IMR-90 (cell line): ENCODE results near the gene TCIRG1. TPM values are rescaled to one million over a fixed set of nuclear protein-coding genes. Genes with fewer than 3 reads are reported as not detected.

Source experiments
- ATAC-seq: fragments of 200-7000 bp; cut with Tn5 transposase; 2 replicates; pipeline ENCODE4 v1.9.1; 2020; ENCODE audit warnings: low read depth, mild to moderate bottlenecking, moderate library complexity
- BruUV-seq: library from RNA; stranded (reverse); fragments of 400-500 nt; replicated peaks from 2 replicates; lab custom pipeline; 2021; lab: Mats Ljungman, UMichigan
- CTCF ChIA-PET: fragments of 300-600 bp; formaldehyde crosslinking; extraction: SDS; loops from one replicate; lab custom pipeline; 2021; ENCODE audit warnings: antibody characterized with exemption; lab: Yijun Ruan, JAX
- POLR2A ChIA-PET: fragments of 300-600 bp; sonication (Branson Sonifier 250); formaldehyde crosslinking; loops from one replicate; lab custom pipeline; 2022; ENCODE audit warnings: antibody characterized with exemption; ENCODE audit not compliant: unreplicated experiment; lab: Charles Lee
- DNase-seq: peaks from one replicate; pipeline ENCODE4 v3.0.0; 2013
- H2AFZ ChIP-seq: replicated peaks from 2 replicates; pipeline ENCODE3; 2013; ENCODE audit warnings: low read length, mild to moderate bottlenecking; ENCODE audit not compliant: poor library complexity
- H2AK5ac ChIP-seq: 2 replicates; pipeline ENCODE4 v1.6.1; 2013; ENCODE audit warnings: low read depth, low read length, inconsistent platforms
- H2AK9ac ChIP-seq: replicated peaks from 2 replicates; pipeline ENCODE3; 2013; ENCODE audit warnings: mild to moderate bottlenecking, low read depth, low read length, moderate library complexity; ENCODE audit not compliant: poor library complexity
- H2BK120ac ChIP-seq: 2 replicates; pipeline ENCODE4 v1.6.1; 2013; ENCODE audit warnings: low read depth, low read length, inconsistent platforms
- H2BK15ac ChIP-seq: 3 replicates; pipeline ENCODE4 v1.6.1; 2013; ENCODE audit warnings: low read depth, low read length, inconsistent platforms
- H2BK20ac ChIP-seq: 2 replicates; pipeline ENCODE4 v1.6.1; 2013; ENCODE audit warnings: low read depth, mild to moderate bottlenecking, inconsistent platforms, low read length, moderate library complexity
- H2BK5ac ChIP-seq: 2 replicates; pipeline ENCODE4 v1.6.1; 2013; ENCODE audit warnings: mild to moderate bottlenecking, low read depth, low read length, inconsistent platforms; ENCODE audit not compliant: poor library complexity, severe bottlenecking
- H3K14ac ChIP-seq: replicated peaks from 2 replicates; pipeline ENCODE4 v1.6.1; 2013; ENCODE audit warnings: low read depth, low read length, inconsistent platforms
- H3K18ac ChIP-seq: 2 replicates; pipeline ENCODE4 v1.6.1; 2013; ENCODE audit warnings: low read depth, low read length, control low read depth
- H3K23ac ChIP-seq: 2 replicates; pipeline ENCODE4 v1.6.1; 2013; ENCODE audit warnings: low read depth, low read length, inconsistent platforms
- H3K27ac ChIP-seq: 2 replicates; pipeline ENCODE4 v1.5.1; 2013; ENCODE audit warnings: mild to moderate bottlenecking, control low read depth, low read length; ENCODE audit not compliant: insufficient read depth
- H3K27me3 ChIP-seq: 2 replicates; pipeline ENCODE4 v1.6.1; 2013; ENCODE audit warnings: low read length; ENCODE audit not compliant: control insufficient read depth, insufficient read depth
- H3K36me3 ChIP-seq: 2 replicates; pipeline ENCODE4 v1.6.1; 2013; ENCODE audit warnings: low read length, mixed read lengths; ENCODE audit not compliant: control insufficient read depth, insufficient read depth
- H3K4ac ChIP-seq: 2 replicates; pipeline ENCODE4 v1.6.1; 2013; ENCODE audit warnings: low read depth, low read length, inconsistent platforms
- H3K4me1 ChIP-seq: 2 replicates; pipeline ENCODE4 v1.6.1; 2013; ENCODE audit warnings: low read length, mixed read lengths; ENCODE audit not compliant: control insufficient read depth, insufficient read depth
- H3K4me2 ChIP-seq: 2 replicates; pipeline ENCODE4 v1.6.1; 2013; ENCODE audit warnings: low read depth, mild to moderate bottlenecking, control low read depth, low read length, moderate library complexity
- H3K4me3 ChIP-seq: 2 replicates; pipeline ENCODE4 v1.5.1; 2013; ENCODE audit warnings: low read depth, mild to moderate bottlenecking, control low read depth, low read length, moderate library complexity; ENCODE audit not compliant: insufficient read depth
- H3K56ac ChIP-seq: 2 replicates; pipeline ENCODE4 v1.6.1; 2013; ENCODE audit warnings: low read length, inconsistent platforms; ENCODE audit not compliant: insufficient read depth; ENCODE audit errors: extremely low read depth
- H3K79me1 ChIP-seq, 2 experiments: 2 replicates each; pipeline ENCODE4 v1.6.1; 2013; ENCODE audit warnings: low read length in 2 of 2, inconsistent platforms in 1 of 2, low read depth in 1 of 2
- H3K9ac ChIP-seq: 2 replicates; pipeline ENCODE4 v1.6.1; 2013; ENCODE audit warnings: low read depth, low read length, control low read depth
- H3K9me1 ChIP-seq: 2 replicates; pipeline ENCODE4 v1.6.1; 2013; ENCODE audit warnings: low read length, inconsistent platforms; ENCODE audit not compliant: insufficient read depth
- H3K9me3 ChIP-seq: 2 replicates; pipeline ENCODE4 v1.6.1; 2013; ENCODE audit warnings: low read length; ENCODE audit not compliant: control insufficient read depth, insufficient read depth
- H4K20me1 ChIP-seq: 2 replicates; pipeline ENCODE4 v1.6.1; 2013; ENCODE audit warnings: low read length, inconsistent platforms; ENCODE audit not compliant: insufficient read depth
- H4K5ac ChIP-seq: 2 replicates; pipeline ENCODE4 v1.6.1; 2013; ENCODE audit warnings: mild to moderate bottlenecking, low read depth, low read length, control low read depth
- H4K8ac ChIP-seq, 2 experiments: 2 replicates each; pipeline ENCODE4 v1.6.1; 2013; ENCODE audit warnings: low read depth in 2 of 2, low read length in 2 of 2, control low read depth in 1 of 2, inconsistent platforms in 1 of 2
- H4K91ac ChIP-seq: 2 replicates; pipeline ENCODE4 v1.6.1; 2013; ENCODE audit warnings: low read depth, low read length, inconsistent platforms; ENCODE audit not compliant: insufficient read depth
- CTCF ChIP-seq: conservative IDR thresholded peaks from 2 replicates; pipeline ENCODE4 v1.5.1; 2012; ENCODE audit warnings: mild to moderate bottlenecking, low read depth, low read length, improper control_type of control experiment
- FOS ChIP-seq: fragments of 150-350 bp; IDR thresholded peaks from 2 replicates; pipeline ENCODE4 v1.6.1; 2016; ENCODE audit warnings: low read depth, low read length
- MAFK ChIP-seq: IDR thresholded peaks from 2 replicates; pipeline ENCODE4 v1.6.1; 2012; ENCODE audit warnings: low read depth, low read length, improper control_type of control experiment
- MAZ ChIP-seq: IDR thresholded peaks from 2 replicates; pipeline ENCODE4 v1.6.1; 2012; ENCODE audit warnings: low read depth, mild to moderate bottlenecking, low read length, improper control_type of control experiment, moderate library complexity, borderline replicate concordance
- RCOR1 ChIP-seq: IDR thresholded peaks from 2 replicates; pipeline ENCODE4 v1.6.1; 2012; ENCODE audit warnings: mild to moderate bottlenecking, low read length, improper control_type of control experiment; ENCODE audit not compliant: insufficient replicate concordance
- SMC3 ChIP-seq: fragments of 150-350 bp; IDR thresholded peaks from 2 replicates; pipeline ENCODE4 v1.6.1; 2016; ENCODE audit warnings: low read depth, mild to moderate bottlenecking, antibody characterized with exemption, low read length, moderate library complexity
- USF2 ChIP-seq: fragments of 150-350 bp; IDR thresholded peaks from 2 replicates; pipeline ENCODE4 v1.6.1; 2017; ENCODE audit warnings: mild to moderate bottlenecking, antibody characterized with exemption, low read length, low read depth
- WGBS, 2 experiments: methylation state at CpG; one replicate each; pipeline versions ENCODE4 v1.1.5 to v1.1.7; 2013; ENCODE audit warnings: missing lambda C conversion rate in 2 of 2; ENCODE audit not compliant: insufficient read length in 1 of 2; ENCODE audit errors: extremely low coverage in 2 of 2; 5-methylcytosine and 5-hydroxymethylcytosine counted together
- dilution Hi-C: fragments of 300-500 bp; cut with HindIII; formaldehyde crosslinking; loops from one replicate; pipeline ENCODE4 v1.14.3; 2018; ENCODE audit warnings: low sequenced_read_pairs; ENCODE audit not compliant: unreplicated experiment
- in situ Hi-C: fragments of 300-500 bp; cut with MboI; formaldehyde crosslinking; loops from 3 replicates; pipeline ENCODE4 v1.14.3; 2019; ENCODE audit warnings: low sequenced_read_pairs, inconsistent platforms, mixed read lengths
- intact Hi-C: fragments of 100-400 bp; cut with micrococcal nuclease; formaldehyde crosslinking; loops from 2 replicates; pipeline ENCODE4 v1.10.0; 2022
- polyA plus RNA-seq, 3 experiments: library from polyadenylated mRNA; depleted of rRNA; stranded (reverse); fragments of >200 nt; gene quantifications; 2 replicates each; pipeline ENCODE4 v1.2.3, GENCODE V29; 2012; ENCODE audit warnings: low replicate concordance in 1 of 3
- total RNA-seq: library from RNA; depleted of rRNA; stranded (reverse); fragments of >200 nt; gene quantifications from 2 replicates; pipeline ENCODE4 v1.2.3, GENCODE V29; 2012

Gene TCIRG1
- total and polyA plus RNA-seq, 2 of the 4 experiments (the other 2 are of a cell fraction) = 25.3 to 117 TPM

GRCh38 chr11:68022531-68022930, 16.3 kb upstream of the TCIRG1 start:
- intact Hi-C loops = no loop called here
- POLR2A ChIA-PET = no interaction called here

More at GRCh38 chr11:68022531-68022930, 16.3 kb upstream of the TCIRG1 start:
- DNase-seq = no peak
- no peak overlapping the region for H2BK120ac ChIP-seq
- H3K4me1 ChIP-seq = peaks cover 9% of the 10 kb centered on the region
- no peak overlapping the region for H3K4me2 ChIP-seq
- no peak overlapping the region for H3K14ac ChIP-seq
- no peak overlapping the region for H4K8ac ChIP-seq
- WGBS, 2 experiments = 89% methylated on average over 8 of the region's 13 CpGs; no CpG with 5 or more reads in 1 of the 2 experiments
- no peak overlapping the region for H3K18ac ChIP-seq
- BruUV-seq = no TSS peak
- no peak overlapping the region for H4K5ac ChIP-seq
- no peak overlapping the region for H2AK9ac ChIP-seq
- in situ Hi-C loops = no loop called here
- no peak overlapping the region for H2AK5ac ChIP-seq
- H3K27ac ChIP-seq = no peak overlapping the region
- H3K27me3 ChIP-seq = no peaks in the 10 kb centered on the region
- peaks cover 6% of the 10 kb centered on the region; the same call in 1 of the 2 replicates for H3K9me1 ChIP-seq
- H2BK15ac ChIP-seq = no peak overlapping the region
- H3K4ac ChIP-seq = no peak overlapping the region
- dilution Hi-C loops = no loop called here
- H2BK20ac ChIP-seq = no peak overlapping the region
- H3K79me1 ChIP-seq = peaks cover 9 to 17% of the 10 kb centered on the region in 2 experiments; a peak in 2 of 4 replicates
- no peak overlapping the region for H3K9ac ChIP-seq
- H4K20me1 ChIP-seq = no peaks in the 10 kb centered on the region
- no peak overlapping the region for H3K4me3 ChIP-seq
- TF ChIP-seq RCOR1 = no peak
- no peak for TF ChIP-seq CTCF
- TF ChIP-seq FOS = no peak
- TF ChIP-seq USF2 = no peak
- TF ChIP-seq MAZ = no peak
- TF ChIP-seq MAFK = no peak
- no peak for TF ChIP-seq SMC3
- no peak overlapping the region for H3K23ac ChIP-seq
- CTCF ChIA-PET = no interaction called here
- no peak overlapping the region for H4K91ac ChIP-seq
- H2AFZ ChIP-seq = no peak overlapping the region
- H3K9me3 ChIP-seq = no peaks in the 10 kb centered on the region
- ATAC-seq = no peak
- H2BK5ac ChIP-seq = no peak overlapping the region
- no peak overlapping the region for H3K56ac ChIP-seq
- peaks cover 26% of the 10 kb centered on the region for H3K36me3 ChIP-seq
